Stimulated activated CD4-positive, alpha-beta T cell treated with anti-CD3 and anti-CD28 coated beads, Interleukin-12 subunit alpha, Interleukin-12 subunit beta, amount 100 ng/mL, for 48 hours (primary cell): ENCODE data around the gene CEMIP.

Experiments used
- DNase-seq, 3 donors: peaks; one replicate each; pipeline ENCODE4 v3.0.0-alpha.2; 2020; ENCODE audit warnings: low read depth in 2 of 3, low spot score in 1 of 3

The CEMIP gene, protein sequence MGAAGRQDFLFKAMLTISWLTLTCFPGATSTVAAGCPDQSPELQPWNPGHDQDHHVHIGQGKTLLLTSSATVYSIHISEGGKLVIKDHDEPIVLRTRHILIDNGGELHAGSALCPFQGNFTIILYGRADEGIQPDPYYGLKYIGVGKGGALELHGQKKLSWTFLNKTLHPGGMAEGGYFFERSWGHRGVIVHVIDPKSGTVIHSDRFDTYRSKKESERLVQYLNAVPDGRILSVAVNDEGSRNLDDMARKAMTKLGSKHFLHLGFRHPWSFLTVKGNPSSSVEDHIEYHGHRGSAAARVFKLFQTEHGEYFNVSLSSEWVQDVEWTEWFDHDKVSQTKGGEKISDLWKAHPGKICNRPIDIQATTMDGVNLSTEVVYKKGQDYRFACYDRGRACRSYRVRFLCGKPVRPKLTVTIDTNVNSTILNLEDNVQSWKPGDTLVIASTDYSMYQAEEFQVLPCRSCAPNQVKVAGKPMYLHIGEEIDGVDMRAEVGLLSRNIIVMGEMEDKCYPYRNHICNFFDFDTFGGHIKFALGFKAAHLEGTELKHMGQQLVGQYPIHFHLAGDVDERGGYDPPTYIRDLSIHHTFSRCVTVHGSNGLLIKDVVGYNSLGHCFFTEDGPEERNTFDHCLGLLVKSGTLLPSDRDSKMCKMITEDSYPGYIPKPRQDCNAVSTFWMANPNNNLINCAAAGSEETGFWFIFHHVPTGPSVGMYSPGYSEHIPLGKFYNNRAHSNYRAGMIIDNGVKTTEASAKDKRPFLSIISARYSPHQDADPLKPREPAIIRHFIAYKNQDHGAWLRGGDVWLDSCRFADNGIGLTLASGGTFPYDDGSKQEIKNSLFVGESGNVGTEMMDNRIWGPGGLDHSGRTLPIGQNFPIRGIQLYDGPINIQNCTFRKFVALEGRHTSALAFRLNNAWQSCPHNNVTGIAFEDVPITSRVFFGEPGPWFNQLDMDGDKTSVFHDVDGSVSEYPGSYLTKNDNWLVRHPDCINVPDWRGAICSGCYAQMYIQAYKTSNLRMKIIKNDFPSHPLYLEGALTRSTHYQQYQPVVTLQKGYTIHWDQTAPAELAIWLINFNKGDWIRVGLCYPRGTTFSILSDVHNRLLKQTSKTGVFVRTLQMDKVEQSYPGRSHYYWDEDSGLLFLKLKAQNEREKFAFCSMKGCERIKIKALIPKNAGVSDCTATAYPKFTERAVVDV (N-terminal part only)

DNA sequence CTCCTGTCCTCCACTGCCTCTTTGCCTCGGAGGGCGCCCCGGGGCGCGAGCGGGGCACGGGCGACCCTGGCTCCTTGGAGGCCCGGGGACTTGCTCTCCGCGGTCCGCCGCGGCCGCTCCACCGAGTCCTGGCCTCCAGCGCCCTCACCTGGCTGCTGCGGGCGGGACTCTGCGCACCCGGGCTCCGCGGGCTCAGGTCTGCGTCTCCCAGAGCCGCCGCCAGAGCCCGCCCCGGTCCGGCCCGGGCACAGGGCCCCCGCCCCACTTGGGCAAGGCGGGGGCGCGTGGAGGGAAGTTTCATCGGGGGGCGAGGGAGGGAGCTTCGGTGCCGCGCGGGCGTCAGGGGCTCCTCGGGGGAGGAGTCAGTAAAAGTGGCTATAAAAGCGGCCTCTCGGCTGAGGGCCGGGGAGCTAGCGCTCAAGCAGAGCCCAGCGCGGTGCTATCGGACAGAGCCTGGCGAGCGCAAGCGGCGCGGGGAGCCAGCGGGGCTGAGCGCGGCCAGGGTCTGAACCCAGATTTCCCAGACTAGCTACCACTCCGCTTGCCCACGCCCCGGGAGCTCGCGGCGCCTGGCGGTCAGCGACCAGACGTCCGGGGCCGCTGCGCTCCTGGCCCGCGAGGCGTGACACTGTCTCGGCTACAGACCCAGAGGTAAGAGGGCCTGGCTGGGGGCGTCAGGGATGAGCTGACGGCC is at the start of gene CEMIP:
CEMIP (plus strand) TSS at position 407 of the 694 bp plus-strand sequence. CDS start 94,510 bp downstream, outside the sequence.
- DNase-seq: peak; percentile 51 to 57 (median 54)

DNA sequence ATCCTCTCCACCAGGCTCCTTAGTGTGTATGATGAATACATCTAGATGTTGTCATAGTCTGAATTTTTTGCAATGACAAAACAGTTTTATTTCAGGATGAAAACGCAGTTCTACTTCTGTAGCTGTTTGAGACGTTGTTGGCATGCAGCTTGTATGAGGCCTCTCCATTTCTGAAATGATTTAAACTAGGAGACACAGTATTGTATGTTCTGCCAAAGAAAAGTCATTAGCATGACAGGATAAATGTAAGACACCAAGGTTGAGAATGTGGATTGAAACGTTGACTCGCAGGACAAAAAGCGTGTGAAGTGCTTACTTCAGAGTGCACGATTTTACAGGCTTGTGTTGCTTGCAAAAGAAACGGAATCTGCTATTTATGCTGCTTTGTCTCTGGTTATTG is 48.8 kb upstream of the CEMIP start:
- no peak for DNase-seq

DNA sequence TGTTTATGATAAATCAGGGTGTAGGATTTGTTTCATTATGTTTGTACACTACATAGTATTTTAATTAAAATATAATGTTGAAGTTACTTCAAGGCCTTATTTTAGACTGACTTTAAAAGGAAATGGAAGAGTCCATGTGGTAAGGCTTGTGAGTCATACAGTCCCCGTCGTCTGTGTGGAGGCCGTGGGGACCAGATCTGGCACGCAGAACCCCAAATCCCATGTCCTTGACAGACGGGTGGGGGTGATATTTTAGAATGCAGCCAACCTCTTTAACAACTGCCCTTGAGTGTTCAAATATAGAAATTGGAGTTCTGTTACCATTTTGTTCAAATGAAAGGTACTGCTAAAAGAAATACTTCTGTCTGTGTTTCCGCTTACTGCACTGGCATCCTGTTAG is 48.2 kb upstream of the CEMIP start:
- no peak for DNase-seq

DNA sequence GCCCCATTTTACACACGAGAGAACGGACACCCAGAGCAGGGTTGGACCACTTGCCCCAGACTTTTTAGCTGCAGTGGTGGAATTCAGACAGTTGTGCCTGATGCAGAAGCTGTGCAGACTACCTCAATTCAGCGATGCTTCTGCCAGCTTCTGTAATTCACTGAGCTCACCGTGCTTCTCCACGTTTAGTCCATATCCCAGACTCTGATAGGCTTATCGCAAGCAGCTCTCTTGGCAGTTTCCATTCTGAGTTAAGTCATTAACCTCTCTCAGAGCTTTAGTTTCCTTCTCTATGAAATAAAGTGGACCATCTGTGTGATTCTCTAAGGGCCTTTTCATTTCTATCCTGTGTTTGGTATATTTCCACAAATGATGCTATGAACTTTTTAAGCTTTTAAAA is 47.0 kb upstream of the CEMIP start:
- no peak for DNase-seq

DNA sequence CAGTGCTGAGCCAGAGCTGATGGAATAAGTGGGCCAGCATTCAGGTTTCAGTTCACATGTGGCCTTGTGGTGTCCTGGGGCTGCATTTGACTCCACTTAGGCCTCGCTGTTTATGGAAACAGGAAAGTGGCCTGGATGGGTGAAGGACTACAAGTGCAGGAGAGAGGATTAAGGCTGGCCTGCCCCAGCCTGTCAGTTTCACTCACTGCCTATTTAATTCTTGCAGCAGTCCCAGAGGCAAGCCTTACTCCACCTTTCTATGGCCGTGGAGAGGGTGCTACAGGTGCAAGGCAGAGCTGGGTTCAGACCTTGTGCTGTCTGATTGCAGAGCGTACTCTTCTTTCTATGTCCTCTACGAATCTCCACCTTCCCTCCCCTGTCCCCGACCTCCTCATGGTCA is 46.4 kb upstream of the CEMIP start:
- DNase-seq: no peak

DNA sequence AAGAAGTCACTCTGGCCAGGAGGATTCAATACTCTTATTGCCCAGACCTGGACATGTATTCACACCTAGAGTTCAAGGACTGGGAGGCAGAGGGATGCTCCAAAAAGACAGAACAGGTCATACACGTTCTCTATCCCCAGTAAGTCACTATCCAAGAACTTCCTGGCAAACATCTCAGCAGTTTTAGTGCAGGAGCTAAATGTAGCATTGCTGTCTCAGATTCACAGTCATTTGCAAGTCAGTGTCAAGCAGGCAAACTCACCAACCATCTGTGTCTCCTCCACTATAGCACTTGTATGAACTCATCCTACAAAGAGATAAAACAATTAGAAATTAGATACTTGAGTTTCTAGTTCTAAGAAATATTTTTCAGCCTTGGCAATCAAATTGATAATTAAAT is 45.7 kb upstream of the CEMIP start:
- no peak for DNase-seq

DNA sequence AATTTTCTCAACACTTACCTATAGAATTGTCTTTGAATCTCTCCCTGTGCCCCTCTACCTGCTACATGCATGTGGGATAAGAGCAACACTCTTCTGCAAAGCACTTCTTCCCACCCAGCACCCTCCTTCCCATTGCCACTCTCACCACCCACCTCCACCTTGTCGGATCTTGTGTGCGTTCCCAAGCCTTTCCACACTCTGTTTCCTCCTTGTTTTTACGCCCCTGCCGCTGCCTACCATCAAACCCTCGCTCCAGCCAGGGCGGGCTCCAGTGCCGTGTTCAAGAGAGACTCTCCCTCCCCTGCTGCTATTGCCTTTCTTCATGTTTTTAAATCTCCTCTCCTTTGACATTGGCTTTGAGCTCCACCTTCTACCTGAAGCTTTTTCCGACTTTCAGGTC is 43.8 kb upstream of the CEMIP start:
- DNase-seq: no peak

DNA sequence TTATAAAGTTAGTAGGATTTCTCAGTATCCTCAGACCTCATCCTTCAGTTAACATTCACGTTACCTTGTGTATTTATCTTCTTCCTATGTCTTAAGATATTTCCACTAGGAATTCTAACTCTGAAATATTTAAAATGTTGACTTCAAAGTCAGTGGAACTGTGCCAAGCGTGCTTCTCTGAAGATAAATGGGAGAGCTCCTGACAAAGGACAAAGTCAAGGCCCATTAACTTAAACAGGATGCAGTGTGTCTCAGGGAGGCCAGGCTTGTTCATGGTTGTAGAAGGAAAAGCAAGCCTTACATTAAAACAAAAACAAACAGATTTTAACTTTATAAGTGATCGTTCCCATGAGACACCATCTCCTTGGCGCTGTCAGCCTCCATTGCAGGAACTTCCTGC is 42.6 kb upstream of the CEMIP start:
- no peak for DNase-seq

DNA sequence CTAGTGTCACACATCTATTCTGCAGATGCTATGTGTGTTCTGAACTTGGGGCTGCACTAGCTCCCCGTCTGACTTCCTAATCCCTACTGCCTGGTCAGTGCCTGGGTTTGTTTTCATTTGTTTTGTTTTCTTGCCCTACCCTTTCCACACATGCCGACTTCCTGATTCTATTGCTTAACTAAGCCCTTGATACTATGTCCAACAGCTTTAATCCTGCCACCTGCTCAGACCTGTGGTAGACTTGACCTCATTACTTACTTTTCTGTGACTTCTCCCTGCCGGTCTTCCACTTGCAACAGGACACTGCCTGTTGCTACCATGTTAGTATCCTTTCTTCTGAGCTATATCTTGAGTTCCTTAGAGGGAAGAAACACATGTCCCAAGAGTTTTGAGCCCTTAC is 39.3 kb upstream of the CEMIP start:
- no peak for DNase-seq

DNA sequence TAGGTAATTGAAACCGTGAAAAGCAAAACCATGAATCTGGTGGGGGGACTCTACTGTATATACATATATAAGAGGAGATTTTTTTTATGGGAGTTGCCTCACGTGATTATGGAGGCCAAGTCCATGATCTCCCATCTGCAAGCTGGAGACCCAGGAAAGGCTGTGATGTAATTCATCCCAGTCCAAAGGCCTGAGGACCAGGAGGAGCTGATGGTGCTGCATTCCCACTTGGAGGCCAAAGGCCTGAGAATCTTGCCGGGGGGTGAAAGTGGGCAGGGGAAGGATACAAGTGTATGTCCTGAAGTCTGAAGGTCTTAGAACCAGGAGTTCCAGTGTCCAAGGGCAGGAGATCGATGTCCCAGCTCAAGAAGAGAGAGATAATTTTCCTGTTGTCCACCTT is 37.1 kb upstream of the CEMIP start:
- DNase-seq: no peak

DNA sequence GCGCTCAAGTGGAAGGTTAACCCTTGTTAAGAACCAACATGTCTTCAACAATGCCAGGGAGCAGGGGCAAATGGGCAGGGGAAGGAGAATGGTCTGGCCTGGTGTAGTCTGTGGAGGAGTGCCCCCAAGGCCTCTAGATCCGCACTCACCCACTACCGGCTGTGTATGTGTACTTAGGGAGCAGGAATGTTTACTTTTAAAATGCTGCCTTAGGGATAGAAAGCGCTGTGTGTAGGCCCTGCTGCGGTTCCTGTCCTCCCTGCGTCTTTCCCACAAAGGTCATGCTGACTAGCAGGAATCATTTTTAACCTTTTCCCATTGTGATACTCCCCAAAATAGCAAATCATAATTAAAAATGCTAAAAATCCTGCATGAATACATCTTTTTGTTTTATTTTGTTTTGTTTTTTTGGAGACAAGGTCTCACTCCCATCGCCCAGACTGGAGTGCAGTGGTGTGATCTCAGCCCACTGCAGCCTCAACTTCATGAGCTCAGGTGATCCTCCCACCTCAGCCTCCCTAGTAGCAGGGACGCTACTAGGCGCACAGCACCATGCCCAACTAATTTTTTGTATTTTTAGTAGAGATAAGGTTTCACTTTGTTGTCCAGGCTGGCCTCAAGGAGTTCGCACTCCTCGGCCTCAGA is 35.9 kb upstream of the CEMIP start:
- no peak for DNase-seq

DNA sequence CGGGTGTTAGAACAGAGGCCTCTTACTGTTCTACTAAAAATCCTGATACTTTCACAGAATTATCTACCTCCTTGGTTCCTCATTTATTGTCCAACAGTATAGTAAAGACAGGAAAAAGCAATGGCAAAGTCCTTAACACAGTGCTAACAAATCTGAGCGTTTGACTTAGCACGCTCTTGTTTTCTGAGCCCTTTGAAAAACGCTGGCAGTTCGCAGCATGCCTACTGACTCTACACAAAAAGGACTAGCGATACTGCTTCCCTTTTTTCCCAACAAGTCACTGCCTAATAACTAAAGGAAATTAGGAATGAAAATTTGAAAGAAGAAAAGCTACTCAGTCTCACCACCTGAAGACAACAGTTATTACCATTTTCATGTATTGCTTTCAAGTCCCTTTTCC is 34.8 kb upstream of the CEMIP start:
- no peak for DNase-seq

DNA sequence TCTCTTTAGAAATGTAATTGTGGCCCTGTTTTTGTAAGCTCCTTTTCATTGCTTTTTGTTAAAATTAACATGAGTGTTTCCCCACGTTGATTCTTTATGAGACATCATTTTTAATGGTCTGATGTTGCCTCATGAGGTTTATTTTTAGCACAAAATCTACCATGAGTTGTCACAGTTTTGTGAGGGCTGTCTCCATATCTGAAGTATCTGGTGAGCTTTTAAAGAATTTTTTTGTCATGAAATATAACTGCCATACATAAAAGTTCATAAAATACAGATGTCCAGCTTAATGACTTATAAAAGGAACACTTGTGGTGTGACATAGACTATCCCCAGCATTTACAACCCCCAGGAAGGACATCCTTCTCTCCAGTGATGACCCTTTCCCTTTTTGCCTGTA is 34.3 kb upstream of the CEMIP start:
- DNase-seq: no peak

DNA sequence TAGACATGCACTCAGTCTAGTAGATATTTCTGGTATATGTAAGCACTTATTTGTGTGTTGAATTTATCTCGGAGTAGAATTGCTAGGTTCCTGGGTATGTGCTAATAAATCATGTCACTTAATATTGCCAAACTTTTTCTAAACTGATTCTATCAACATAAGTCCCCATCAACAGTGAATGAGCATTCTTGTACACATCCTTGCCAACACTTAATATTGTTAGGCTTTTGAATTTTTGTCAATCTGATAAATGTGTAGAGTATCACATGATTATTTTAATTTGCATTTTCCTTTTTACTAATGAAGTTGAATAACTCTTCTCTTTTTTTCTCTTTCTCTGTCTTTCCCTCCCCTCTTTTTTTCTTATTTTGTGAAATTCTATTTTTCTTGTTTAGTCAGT is 33.3 kb upstream of the CEMIP start:
- no peak for DNase-seq

DNA sequence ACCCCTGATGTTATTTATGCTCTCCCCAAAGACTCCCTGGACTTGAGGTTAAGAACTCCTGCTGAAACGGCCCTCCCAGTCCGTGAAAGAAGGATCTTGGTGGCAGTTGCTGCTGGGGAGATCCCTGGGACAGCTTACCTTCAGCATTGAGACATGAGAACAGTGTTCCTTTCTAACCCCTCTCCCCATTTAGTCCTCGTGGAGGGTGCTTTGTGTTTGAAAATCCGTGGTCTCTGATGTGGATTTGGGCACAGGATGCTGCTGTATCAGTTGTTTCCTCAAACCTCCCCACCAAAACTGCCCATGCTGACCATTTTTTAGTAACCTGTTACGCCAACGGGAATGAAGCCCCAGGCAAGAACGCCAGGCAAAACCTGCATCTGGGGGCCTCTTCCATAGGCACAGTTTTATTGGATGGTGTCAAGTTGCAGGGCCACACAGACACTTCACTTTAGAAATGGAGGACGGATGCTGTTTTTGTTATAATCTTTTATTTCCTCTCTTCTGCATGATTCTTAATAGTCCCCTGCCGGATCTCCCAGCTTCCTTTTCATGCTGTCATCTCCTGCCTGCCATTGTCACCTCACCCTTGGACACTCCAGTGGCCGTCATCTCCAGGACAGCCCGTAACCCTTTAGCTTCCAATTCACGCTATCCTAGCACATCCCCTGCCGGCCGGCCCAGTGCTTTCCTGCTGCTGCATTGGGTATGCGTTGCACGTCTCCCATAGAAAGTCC is 31.7 kb upstream of the CEMIP start:
- no peak for DNase-seq

DNA sequence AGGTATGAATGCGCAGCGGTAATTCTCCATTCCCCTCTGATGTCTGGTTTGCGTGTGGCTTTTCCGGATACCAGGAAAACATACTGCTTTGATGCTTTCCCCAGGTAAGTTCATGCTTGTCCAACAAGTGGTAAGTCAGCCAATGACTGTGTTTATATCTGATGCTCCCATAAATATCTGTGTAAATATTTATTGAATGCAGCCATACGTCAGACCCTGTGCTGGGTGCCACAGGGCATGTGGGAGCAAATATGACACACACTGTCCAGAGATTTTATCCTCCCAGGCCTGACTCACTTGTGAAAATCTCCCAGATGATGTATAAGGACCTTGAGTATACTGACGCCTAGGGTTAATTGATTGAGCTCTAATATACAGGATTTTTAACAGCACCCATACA is 29.6 kb upstream of the CEMIP start:
- DNase-seq: no peak

DNA sequence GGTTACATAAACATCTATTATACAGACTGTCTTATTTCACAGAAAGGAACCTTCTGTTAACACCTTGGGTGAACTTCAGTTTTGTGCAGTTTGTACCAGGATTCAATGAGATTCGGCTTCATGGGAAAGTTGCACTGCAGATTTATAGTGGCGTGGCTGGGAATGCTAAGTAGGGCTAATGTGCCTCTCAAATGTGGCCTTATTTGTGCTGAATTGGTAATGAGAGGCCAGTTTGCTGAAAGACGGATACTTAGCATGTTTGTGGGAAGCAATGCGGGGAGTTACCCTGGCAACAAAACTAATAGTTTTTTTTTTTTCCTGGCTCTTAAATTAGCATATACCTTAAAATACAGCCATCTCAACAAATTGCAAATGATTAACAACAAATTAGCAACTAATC is 28.6 kb upstream of the CEMIP start:
- DNase-seq: no peak

DNA sequence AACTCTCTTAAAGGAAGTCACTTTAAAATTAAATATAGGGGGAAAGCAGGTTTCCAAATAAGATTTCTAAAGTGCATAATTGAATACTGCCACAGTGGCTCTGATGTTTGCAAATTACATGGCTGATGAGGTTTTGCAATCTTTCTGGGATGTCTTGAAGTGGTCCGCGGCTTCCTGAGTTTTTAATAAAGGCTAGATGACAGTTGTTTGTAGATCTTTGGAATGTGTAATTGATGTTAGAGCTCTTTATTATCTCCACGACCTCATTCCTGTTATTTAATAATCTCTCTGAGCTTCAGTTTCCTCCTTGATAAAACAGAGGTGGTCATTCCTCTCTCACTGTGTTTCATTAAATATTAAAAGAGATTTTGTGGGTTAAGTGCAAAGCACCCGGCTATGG is 27.0 kb upstream of the CEMIP start:
- no peak for DNase-seq

DNA sequence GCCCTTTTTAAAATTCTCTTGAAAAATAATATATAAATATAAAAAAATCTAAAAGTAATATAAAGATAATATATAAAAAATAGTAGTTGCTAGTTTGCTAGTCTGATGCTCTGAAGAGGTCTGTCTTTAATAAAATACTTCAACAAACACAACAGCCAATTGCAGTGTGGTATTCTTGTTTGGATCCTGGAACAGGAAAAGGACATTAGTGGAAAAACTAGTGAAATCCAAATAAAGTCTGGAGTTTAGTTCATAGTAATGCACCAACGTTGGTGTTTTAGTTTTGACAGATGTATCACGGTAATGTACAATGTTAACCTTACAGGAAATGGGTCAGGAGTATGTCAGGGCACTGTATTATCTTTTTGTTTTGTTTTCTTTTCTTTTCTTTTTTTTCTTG is 26.0 kb upstream of the CEMIP start:
- DNase-seq: no peak

DNA sequence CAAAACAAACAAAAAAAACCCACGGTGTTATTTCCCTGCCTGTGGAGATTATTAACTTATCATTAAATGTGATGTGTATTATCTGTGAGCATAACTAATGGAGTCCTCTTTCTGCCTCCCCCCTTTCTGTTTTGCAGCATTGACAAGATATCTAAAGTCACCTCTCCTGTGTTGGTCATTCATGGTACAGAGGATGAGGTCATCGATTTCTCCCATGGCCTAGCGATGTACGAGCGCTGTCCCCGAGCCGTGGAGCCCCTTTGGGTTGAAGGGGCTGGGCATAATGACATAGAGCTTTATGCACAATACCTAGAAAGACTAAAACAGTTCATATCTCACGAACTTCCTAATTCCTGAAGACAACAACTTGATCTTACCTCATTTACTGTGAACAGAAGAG is 25.2 kb upstream of the CEMIP start:
- no peak for DNase-seq
